Activated effector memory CD4-positive, alpha-beta T cell treated with Interleukin-2 at 50 U/mL for 16 hours (primary cell): ENCODE measurements around the gene FMO3.

Experiments used
- DNase-seq: peaks from one replicate; pipeline ENCODE4 v3.0.0-alpha.2; 2020

Gene FMO3

GRCh38 chr1:171117085-171117484, 26.4 kb downstream of the FMO3 start:
- DNase-seq = no peak

- no peak for DNase-seq
These were observed 28.9 kb downstream of the FMO3 start for GRCh38 chr1:171119648-171120047.

GRCh38 chr1:171122299-171122698, 31.6 kb downstream of the FMO3 start:
- no peak for DNase-seq

GRCh38 chr1:171122893-171123292, 32.2 kb downstream of the FMO3 start:
- no peak for DNase-seq

GRCh38 chr1:171126504-171126903, 35.8 kb downstream of the FMO3 start:
- DNase-seq = no peak

- DNase-seq = no peak
These were observed 36.4 kb downstream of the FMO3 start for GRCh38 chr1:171127099-171127498.

- DNase-seq = no peak
These were observed 36.8 kb downstream of the FMO3 start for GRCh38 chr1:171127501-171127900.

- DNase-seq = no peak
These were observed 37.8 kb downstream of the FMO3 start for GRCh38 chr1:171128463-171128862.

GRCh38 chr1:171134204-171134923, 43.7 kb downstream of the FMO3 start:
- DNase-seq = no peak

- DNase-seq = no peak
These were observed 46.9 kb downstream of the FMO3 start for GRCh38 chr1:171137580-171137979.

- DNase-seq = no peak
These were observed 48.3 kb downstream of the FMO3 start for GRCh38 chr1:171138980-171139379.

- DNase-seq = no peak
These were observed 49.2 kb downstream of the FMO3 start for GRCh38 chr1:171139890-171140289.

GRCh38 chr1:171140401-171140800, 49.7 kb downstream of the FMO3 start:
- DNase-seq = no peak

- DNase-seq = no peak
These were observed 50.4 kb downstream of the FMO3 start for GRCh38 chr1:171140956-171141687.

- DNase-seq = no peak
These were observed 51.1 kb downstream of the FMO3 start for GRCh38 chr1:171141688-171142415.

- no peak for DNase-seq
These were observed 52.0 kb downstream of the FMO3 start for GRCh38 chr1:171142416-171143385.

GRCh38 chr1:171150156-171150555, 59.5 kb downstream of the FMO3 start:
- no peak for DNase-seq

GRCh38 chr1:171152549-171152948, 61.8 kb downstream of the FMO3 start:
- no peak for DNase-seq

- DNase-seq = no peak
These were observed 64.8 kb downstream of the FMO3 start for GRCh38 chr1:171155484-171155883.

GRCh38 chr1:171158096-171158495, 67.4 kb downstream of the FMO3 start:
- DNase-seq = no peak

- DNase-seq = no peak
These were observed 67.8 kb downstream of the FMO3 start for GRCh38 chr1:171158551-171158950.

- no peak for DNase-seq
These were observed 68.4 kb downstream of the FMO3 start for GRCh38 chr1:171159148-171159547.

- no peak for DNase-seq
These were observed 69.5 kb downstream of the FMO3 start for GRCh38 chr1:171160211-171160610.
